HG03469 (cell line): Measurements from ENCODE around the gene STRC.
"Not testable (repeated sequence)": the region's sequence is repeated elsewhere in the genome, so short reads cannot be mapped to it uniquely, and the experiment has no call there.

ENCODE experiments used
- ATAC-seq: cut with Tn5 transposase; IDR thresholded peaks from one replicate; pipeline ENCODE4 v1.9.1; 2021; ENCODE audit warnings: mild to moderate bottlenecking, moderate library complexity, moderate number of reproducible peaks; ENCODE audit not compliant: unreplicated experiment

STRC gene

GRCh38 chr15:43618700-43619099 is at the start of gene STRC:
Gene STRC, minus strand, starts transcription at chr15:43618800. Its CDS starts 78 bp downstream, at chr15:43618722.
- ATAC-seq: not testable (repeated sequence)

- not testable (repeated sequence) for ATAC-seq
These were observed 47.6 kb upstream of the STRC start for GRCh38 chr15:43666177-43666576.

- not testable (repeated sequence) for ATAC-seq
These were observed 44.7 kb upstream of the STRC start for GRCh38 chr15:43663333-43663732.

DNA sequence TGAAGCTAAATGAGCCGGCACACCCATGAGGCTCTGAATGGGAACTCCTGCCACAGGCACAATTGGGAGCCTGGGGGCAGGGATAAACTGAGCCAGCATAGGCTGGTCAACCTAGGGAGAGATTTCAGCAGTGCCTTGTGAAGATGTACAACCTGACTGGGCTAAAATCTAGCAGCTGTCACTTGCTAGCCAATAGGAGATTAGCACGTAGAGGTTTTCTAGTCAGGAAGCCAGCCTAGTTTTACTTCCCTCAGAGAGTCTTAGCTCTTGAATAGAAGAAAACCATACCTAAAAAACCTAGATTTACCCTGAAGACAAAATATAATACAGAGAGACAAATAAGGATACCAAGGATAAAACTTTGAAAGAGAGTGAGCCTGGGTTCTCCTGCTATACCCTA is 43.7 kb upstream of the STRC start:
- not testable (repeated sequence) for ATAC-seq

GRCh38 chr15:43659727-43660126 is 41.1 kb upstream of the STRC start:
- not testable (repeated sequence) for ATAC-seq

GRCh38 chr15:43649430-43649926 is 30.9 kb upstream of the STRC start:
- not testable (repeated sequence) for ATAC-seq

- ATAC-seq: no peak
These were observed 30.2 kb upstream of the STRC start, which contains the start of gene CATSPER2 for GRCh38 chr15:43648649-43649429. Gene CATSPER2, minus strand, starts transcription at chr15:43648844. Its CDS starts 783 bp downstream, at chr15:43648061.

DNA sequence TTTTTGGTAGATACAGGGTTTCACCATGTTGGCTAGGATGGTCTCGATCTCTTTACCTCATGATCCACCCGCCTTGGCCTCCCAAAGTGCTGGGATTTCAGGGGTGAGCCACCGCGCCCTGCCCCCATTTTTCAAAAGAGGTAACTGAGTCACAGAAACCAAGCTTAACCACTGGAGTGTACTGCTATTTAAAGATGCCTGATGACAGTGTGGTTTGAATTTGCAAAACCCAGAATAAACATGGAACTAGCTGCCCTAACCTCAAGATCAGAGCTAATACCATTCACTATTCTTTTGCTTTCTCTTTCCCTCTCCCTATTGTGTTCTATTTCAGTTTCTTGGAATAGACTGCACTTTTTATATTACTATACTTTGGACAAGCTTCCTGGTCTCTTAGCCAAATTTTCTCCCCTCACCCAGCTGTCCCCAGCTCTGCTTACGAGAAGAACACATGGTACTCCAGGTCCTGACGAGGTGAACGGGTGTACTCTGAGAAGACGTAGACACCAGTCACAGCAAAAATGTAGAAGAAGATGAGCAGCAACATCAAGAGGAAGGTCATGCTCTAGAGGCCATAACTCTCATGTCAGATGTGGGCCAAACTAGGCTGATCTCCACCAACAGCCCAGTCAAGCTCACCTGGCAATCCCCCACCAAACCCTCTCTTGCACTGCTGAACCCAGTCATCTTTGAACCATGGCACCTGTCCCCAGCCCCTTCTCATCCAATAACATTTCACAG is 20.0 kb upstream of the STRC start:
- not testable (repeated sequence) for ATAC-seq

- ATAC-seq: not testable (repeated sequence)
These were observed 8.3 kb upstream of the STRC start for GRCh38 chr15:43626937-43627336.

GRCh38 chr15:43625106-43625505 is 6.5 kb upstream of the STRC start:
- no peak for ATAC-seq

GRCh38 chr15:43622068-43622799 is 3.6 kb upstream of the STRC start:
- ATAC-seq: not testable (repeated sequence)

DNA sequence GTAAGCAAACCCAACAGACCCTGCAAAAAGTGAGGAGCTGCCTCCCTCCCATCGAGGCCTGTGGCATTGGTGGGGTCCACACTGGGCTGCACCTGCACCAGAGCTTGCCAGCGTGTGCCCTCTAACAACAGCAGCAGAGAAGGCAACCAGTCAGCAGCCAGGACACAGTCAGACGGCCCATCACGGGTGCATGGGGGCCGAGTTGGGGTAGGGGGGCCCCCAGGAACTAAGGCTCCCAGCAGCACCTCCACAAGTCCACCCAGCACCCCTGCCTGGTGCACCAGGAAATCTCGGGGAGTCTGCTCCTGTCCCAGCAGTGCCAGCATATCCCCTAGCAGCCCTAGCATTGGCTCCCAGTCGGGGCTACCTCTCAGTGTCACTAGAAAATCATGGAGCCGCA is 850 bp downstream of the STRC start:
- ATAC-seq: not testable (repeated sequence)

GRCh38 chr15:43602233-43602632 is 16.4 kb downstream of the STRC start:
- ATAC-seq: not testable (repeated sequence)

DNA sequence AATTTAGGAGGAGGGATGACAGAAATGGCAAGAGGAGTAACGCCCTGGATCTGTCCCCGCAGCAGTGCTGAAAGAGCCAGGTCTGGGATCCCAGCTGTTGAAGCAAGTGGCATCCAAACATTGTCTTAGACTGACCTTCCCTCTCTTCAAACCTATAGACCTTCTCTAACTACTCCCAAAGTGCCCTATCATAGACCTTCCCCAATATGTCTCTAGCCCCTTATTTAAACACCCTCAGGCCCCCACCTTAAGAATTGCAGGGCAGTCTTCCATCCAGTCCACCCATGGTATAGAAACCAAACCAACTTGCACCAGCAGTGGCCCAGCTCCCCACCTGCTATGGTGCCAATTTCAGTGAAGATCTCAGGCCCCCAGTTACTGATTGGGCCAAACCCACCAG is 18.4 kb downstream of the STRC start:
- not testable (repeated sequence) for ATAC-seq

DNA sequence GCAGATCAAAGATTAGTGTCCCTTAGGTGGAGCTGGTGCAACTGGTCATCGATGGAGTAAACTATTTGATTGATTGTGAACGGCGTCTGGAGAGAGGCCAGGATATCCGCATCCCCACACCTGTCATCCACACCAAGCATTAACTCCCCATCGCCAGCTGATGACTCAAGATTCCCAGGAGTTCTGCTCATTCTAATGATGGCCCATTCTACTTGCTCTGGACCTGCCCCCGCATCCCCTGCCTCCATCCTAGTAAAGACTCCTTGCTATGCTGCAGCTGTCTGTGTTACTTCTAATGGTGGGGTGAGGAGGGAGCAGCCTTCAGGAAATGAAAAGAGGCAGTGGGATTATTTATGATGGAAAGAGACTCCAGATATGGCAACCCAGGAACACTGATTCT is 19.5 kb downstream of the STRC start:
- ATAC-seq: not testable (repeated sequence)

GRCh38 chr15:43593328-43594190 is 25.0 kb downstream of the STRC start, which contains the start of gene CKMT1B:
Gene CKMT1B, plus strand, starts transcription at chr15:43594027. Its CDS starts 192 bp downstream, at chr15:43594219.
- not testable (repeated sequence) for ATAC-seq

- not testable (repeated sequence) for ATAC-seq
These were observed 25.8 kb downstream of the STRC start for GRCh38 chr15:43592841-43593240.

DNA sequence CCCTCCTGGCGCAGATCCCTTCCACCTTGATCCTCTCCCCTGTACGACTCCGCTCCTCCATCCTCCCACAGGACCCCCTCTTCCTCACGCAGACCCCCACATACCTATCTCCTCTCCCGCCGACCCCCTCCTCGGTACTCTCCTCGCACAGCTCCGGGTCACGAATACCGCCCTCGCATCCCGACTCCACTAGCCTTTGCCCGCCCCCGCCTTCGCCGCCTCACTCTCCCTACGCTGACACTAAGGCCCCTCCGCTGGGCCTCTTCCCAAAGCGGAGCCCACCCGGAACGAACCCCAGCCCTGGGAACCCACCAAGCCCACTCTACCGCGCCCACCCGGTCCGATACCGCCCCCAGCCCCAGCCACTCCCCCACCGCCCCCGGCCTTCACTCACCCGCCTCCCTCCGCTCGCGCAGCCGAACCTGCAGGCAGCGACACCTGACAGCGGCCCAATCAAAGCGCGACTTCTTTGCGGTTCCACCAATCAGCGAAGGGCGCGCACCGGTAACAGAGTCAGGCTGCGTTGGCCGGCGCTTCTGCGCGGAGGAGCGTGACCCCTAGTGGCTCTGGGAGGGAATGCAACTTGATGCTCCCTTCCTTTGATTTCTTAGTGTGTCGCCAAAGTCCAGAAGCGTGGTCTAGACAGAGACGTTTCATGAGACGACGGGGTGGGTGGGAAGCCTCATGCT is 28.7 kb downstream of the STRC start, which contains the start of gene PPIP5K1:
PPIP5K1 (minus strand) TSS at position 431 of the 689 bp plus-strand sequence. CDS start 5,704 bp downstream, outside the sequence.
- ATAC-seq: peak; percentile 79

- ATAC-seq: not testable (repeated sequence)
These were observed 44.0 kb downstream of the STRC start for GRCh38 chr15:43574607-43575006.
